ENCODE measurements around the gene ZNF512B.

GRCh38 chr20:63950701-63951397 lies 18.9 kb downstream of the ZNF512B start:
- TF ChIP-seq POLR2A (IDR thresholded peaks at IDR 0.05) (no peak), CTCF (IDR thresholded peaks at IDR 0.05) (no peak)
